ENCODE measurements around the gene DNA2.
A peak's percentile ranks its signal among the peaks of the same experiment; 100 is the strongest.
"Not testable (repeated sequence)": the region's sequence is repeated elsewhere in the genome, so short reads cannot be mapped to it uniquely, and the experiment has no call there.

Gene DNA2

DNA sequence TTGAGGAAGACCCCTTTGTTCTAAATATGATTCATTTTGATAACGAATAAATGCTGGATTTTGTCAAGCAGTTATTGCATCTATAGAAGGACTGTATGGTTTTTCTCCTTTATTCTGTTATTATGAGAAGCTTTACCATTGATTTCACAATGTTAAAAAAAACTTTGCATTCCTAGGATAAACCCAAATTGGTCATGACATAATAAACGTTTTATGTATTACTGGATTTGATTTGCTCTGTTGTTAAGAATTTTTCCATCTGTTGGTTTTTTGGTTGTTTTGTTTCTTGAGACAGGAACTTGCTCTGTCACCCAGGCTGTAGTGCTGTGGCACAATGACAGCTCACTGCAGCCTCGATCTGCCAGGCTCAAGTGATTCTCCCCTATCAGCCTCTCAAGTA is 2.2 kb upstream of the DNA2 start:
- no peak for ATAC-seq
- TF ChIP-seq PPARA (CRISPR knock-in tag; IDR thresholded peaks at IDR 0.05; ENCODE audit: borderline replicate concordance) (no peak), ESRRG (CRISPR knock-in tag; IDR thresholded peaks at IDR 0.05) (no peak), TOX (CRISPR knock-in tag; IDR thresholded peaks at IDR 0.05; ENCODE audit: borderline replicate concordance) (no peak), ZNF70 (CRISPR knock-in tag; IDR thresholded peaks at IDR 0.05) (no peak), GLIS3 (CRISPR knock-in tag; IDR thresholded peaks at IDR 0.05) (no peak), TSHZ2 (CRISPR knock-in tag; IDR thresholded peaks at IDR 0.05) (no peak)

DNA sequence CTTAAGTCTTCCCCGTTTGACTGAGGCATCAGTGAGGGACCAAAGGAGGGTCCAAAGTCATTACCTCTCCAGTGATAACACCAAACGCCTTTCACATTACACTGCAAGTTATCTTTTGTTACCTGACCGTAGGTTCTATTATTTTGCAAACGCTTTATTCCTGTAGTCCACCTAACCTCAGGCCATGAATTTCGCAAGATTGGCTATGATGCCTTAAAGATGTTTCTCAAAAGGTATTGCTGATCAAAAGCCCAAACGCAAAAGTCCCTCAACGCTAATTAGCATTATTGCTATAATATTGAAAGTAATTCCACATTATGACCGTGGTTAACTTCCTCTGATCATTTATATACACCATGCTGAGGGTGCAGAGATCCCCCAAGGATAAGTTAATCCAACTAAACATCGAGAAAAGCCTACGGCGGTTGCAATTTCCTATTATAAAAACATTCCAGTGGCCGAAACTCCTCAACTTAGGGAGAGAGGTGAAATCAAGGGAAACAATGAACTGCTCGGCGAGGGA is 649 bp downstream of the DNA2 start:
- TF ChIP-seq RARB (CRISPR knock-in tag; IDR thresholded peaks at IDR 0.05), result no peak
- TF ChIP-seq TCF4 (CRISPR knock-in tag; IDR thresholded peaks at IDR 0.05; ENCODE audit: borderline replicate concordance), result no peak
- TF ChIP-seq ZNF8 (CRISPR knock-in tag; IDR thresholded peaks at IDR 0.05), result no peak
- no peak for TF ChIP-seq GLIS3 (CRISPR knock-in tag; IDR thresholded peaks at IDR 0.05)
- no peak for TF ChIP-seq ISL1 (CRISPR knock-in tag; IDR thresholded peaks at IDR 0.05)
- TF ChIP-seq ZC3H10 (CRISPR knock-in tag; IDR thresholded peaks at IDR 0.05), result no peak
- no peak for TF ChIP-seq TOX (CRISPR knock-in tag; IDR thresholded peaks at IDR 0.05; ENCODE audit: borderline replicate concordance)
- no peak for TF ChIP-seq PPARA (CRISPR knock-in tag; IDR thresholded peaks at IDR 0.05; ENCODE audit: borderline replicate concordance)
- no peak for TF ChIP-seq ARNTL (CRISPR knock-in tag; IDR thresholded peaks at IDR 0.05; ENCODE audit: borderline replicate concordance, low read depth)
- TF ChIP-seq POU6F1 (CRISPR knock-in tag; IDR thresholded peaks at IDR 0.05; ENCODE audit: borderline replicate concordance, low read depth), result no peak
- no peak for TF ChIP-seq BACH2 (CRISPR knock-in tag; IDR thresholded peaks at IDR 0.05; ENCODE audit: borderline replicate concordance)
- no peak for TF ChIP-seq CREB5 (CRISPR knock-in tag; IDR thresholded peaks at IDR 0.05; ENCODE audit: low read depth)
- TF ChIP-seq ZFP3 (CRISPR knock-in tag; IDR thresholded peaks at IDR 0.05), result no peak
- no peak for TF ChIP-seq ZNF70 (CRISPR knock-in tag; IDR thresholded peaks at IDR 0.05)
- ATAC-seq, result peak; percentile 5; the same call in 1 of the 3 replicates

- TF ChIP-seq ZFP30 (CRISPR knock-in tag; IDR thresholded peaks at IDR 0.05), result no peak
- no peak; the same call in 2 of the 3 replicates for ATAC-seq
Observed at GRCh38 chr10:68470300-68470699, 1.5 kb downstream of the DNA2 start.

GRCh38 chr10:68469838-68470237 is 1.9 kb downstream of the DNA2 start:
- TF ChIP-seq ZNF70 (CRISPR knock-in tag; IDR thresholded peaks at IDR 0.05) (no peak), ISL1 (CRISPR knock-in tag; IDR thresholded peaks at IDR 0.05) (no peak), TOX (CRISPR knock-in tag; IDR thresholded peaks at IDR 0.05; ENCODE audit: borderline replicate concordance) (no peak), OSR1 (CRISPR knock-in tag; IDR thresholded peaks at IDR 0.05) (no peak), TCF4 (CRISPR knock-in tag; IDR thresholded peaks at IDR 0.05; ENCODE audit: borderline replicate concordance) (no peak), TSHZ2 (CRISPR knock-in tag; IDR thresholded peaks at IDR 0.05) (no peak)
- TF ChIP-seq, protein P1, sequence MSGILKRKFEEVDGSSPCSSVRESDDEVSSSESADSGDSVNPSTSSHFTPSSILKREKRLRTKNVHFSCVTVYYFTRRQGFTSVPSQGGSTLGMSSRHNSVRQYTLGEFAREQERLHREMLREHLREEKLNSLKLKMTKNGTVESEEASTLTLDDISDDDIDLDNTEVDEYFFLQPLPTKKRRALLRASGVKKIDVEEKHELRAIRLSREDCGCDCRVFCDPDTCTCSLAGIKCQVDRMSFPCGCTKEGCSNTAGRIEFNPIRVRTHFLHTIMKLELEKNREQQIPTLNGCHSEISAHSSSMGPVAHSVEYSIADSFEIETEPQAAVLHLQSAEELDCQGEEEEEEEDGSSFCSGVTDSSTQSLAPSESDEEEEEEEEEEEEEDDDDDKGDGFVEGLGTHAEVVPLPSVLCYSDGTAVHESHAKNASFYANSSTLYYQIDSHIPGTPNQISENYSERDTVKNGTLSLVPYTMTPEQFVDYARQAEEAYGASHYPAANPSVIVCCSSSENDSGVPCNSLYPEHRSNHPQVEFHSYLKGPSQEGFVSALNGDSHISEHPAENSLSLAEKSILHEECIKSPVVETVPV (CRISPR knock-in tag; IDR thresholded peaks at IDR 0.05), result no peak
- ATAC-seq, result no peak

DNA sequence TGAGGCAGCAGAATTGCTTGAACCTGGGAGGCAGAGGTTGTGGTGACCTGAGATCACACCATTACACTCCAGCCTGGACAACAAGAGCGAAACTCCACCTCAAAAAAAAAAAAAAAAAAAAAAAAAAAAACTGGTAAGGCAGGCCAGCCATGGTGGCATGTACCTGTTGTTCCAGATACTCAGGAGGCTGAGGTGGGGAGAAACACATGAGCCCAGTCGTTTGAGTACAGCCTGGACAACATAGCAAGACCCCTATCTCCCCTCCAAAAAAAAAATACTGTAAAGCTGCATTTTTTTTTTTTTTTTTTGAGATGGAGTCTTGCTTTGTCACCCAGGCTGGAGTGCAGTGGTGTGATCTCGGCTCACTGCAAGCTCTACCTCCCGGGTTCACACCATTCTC is 7.0 kb downstream of the DNA2 start:
- ATAC-seq, result not testable (repeated sequence)
